ENCODE measurements around the gene CTRB2.

DNA sequence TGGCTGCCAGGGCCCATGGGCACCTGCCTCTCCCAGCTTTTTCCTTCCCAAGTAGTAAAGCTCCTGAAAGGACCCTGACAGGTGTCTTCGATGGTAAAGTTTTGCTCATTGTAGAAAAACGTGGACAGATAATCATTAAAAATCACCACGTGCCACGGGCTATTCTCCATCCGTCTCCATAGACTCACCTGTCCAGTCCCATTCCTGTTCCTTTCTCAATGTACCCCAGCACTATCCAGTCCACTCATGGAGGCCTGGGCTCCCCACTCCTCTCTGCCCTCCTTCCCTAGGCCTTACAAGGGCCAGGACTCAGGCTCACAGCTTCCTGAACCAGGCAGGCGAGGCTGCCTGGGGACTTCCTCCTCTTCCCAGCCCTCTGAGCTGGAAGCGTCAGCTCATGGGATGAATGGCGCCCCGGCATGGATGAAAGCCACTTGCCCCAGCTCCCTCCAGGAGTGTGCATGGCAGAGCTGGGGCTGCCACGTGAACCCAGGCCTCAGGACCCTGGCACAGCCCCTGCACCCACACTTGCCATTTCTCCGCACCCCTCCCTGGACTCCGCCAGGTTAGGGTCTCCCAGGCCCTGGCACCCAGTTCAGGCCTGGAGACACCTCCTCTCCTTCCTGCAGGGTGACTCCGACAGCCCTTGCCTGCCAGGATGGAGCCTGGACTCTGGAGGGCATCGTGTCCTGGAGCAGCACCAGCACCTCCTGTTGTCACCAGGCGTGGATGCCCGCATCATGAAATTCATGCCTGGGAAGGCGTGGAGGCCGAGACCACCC is 20.6 kb upstream of the CTRB2 start:
- no peak for TF ChIP-seq CTCF (IDR thresholded peaks at IDR 0.05)
- no peak for TF ChIP-seq POLR2A (IDR thresholded peaks at IDR 0.05)
- no peak for TF ChIP-seq EP300 (IDR thresholded peaks at IDR 0.05; ENCODE audit: low read depth)
- no peak for TF ChIP-seq POLR2AphosphoS5 (IDR thresholded peaks at IDR 0.05)

All from transverse colon (tissue), 4 donors.